Suppressor macrophage treated with lipopolysaccharide for 4 hours (primary cell): ENCODE data around the gene TMEM178A.

Experiments used
- DNase-seq: peaks from one replicate; pipeline ENCODE4 v3.0.0-alpha.2; 2020

TMEM178A gene

GRCh38 chr2:39762448-39762847 is 96.7 kb downstream of the TMEM178A start:
- DNase-seq: no peak
